ENCODE results near the gene PLEKHG2.
"Not testable (repeated sequence)": the region's sequence is repeated elsewhere in the genome, so short reads cannot be mapped to it uniquely, and the experiment has no call there.

Gene PLEKHG2

GRCh38 chr19:39449116-39449797 lies 36.8 kb downstream of the PLEKHG2 start:
- no peak for TF ChIP-seq ZNF274 (IDR thresholded peaks at IDR 0.05; ENCODE audit: low read depth, low read length)
- no peak overlapping the region for H3K4me3 ChIP-seq (ENCODE audit: low read length)

DNA sequence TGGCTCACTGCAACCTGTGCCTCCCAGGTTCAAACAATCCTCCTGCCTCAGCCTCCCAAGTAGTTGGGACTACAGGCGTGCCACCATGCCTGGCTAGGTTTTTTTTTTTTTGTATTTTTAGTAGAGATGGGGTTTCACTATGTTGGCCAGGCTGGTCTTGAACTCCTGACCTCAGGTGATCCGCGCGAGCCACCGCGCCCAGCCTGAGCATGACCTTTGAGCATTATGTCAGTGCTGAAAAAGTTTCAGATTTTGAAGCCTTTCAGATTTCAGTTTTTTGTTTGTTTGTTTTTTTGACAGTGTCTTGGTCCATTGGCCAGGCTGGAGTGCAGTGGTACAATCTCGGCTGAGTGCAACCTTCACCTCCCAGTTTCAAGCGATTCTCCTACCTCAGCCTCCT lies 38.8 kb downstream of the PLEKHG2 start:
- H3K4me3 ChIP-seq (ENCODE audit: low read length): not testable (repeated sequence)

DNA sequence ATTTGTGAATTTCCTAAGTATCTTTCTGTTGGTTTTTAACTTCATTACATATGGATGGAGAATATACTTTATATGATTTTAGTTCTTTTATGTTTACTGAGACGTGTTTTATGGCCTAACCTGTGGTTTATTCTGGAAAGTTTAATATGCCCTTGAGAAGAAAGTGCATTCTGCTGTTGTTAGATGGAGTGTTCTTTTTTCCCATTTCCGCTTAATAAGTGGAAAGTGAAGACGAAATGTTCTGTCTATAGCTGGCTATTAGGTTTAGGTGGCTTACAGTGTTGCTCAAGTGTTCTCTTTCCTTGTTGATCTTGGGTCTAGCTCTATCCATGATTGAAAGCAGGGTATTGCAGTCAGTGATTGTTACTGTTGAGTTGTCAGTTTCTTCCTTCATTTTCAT lies 50.9 kb downstream of the PLEKHG2 start:
- no peak for TF ChIP-seq ZNF274 (IDR thresholded peaks at IDR 0.05; ENCODE audit: low read depth, low read length)

DNA sequence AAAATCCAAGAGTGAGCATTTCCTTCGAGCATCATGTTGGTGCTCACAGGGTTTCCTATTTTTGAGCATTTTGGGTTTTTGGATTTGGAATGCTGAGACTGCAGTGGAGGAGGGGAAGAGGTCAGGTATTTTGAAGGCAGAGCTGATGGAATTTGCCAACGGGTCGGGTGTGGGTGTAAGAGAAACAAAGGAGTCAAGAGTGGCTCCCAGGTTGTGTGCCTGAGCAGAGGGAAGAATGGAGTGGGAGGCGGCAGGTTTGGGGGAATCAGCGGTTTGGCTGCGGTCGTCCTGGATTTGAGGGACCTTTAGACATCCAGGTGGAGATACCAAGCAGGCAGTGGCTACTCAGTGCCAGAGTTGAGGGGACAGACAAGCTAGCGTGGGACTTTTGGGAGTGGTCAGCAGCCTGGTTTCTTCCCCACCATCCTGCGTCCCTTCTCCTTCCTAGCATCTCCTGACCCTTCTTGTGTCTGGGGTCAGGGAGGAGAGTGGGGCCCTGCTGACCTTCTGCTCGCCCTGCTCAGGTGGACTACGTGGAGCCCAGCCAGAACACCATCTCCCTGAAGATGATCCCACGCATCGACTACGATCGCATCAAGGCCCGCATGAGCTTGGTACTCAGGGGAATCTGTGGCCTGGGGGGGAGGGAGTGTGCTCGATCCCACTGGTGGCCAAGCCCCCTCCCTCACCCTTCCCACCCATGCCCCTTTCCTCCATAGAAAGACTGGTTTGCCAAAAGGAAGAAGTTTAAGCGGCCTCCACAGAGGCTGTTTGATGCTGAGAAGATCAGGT lies 53.7 kb downstream of the PLEKHG2 start:
- H3K4me3 ChIP-seq (ENCODE audit: low read length): no peak overlapping the region
- TF ChIP-seq ZNF274 (IDR thresholded peaks at IDR 0.05; ENCODE audit: low read depth, low read length): no peak

More for the DNA sequence above, 50.9 kb downstream of the PLEKHG2 start:
- H3K4me3 ChIP-seq (ENCODE audit: low read length): no peak overlapping the region

DNA sequence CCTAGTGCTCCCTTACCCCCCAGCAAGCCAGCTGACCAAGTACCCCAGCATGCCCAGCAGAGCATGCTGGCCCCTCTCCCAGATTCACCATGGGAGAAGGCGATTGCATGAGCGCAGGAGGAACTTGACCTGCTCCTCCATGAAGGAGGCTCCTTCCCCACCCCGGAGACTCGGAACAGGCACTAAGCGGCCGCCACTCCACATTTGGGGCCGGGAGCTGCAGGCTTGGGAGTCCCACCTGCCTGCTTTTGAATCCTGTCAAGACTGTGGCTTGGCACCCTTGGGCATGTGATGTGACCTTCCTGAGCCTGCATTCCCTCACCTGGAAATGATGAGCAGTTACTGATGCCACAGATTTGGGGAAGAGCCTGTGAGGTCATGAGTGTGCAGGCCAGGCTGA lies 55.5 kb downstream of the PLEKHG2 start:
- H3K4me3 ChIP-seq (ENCODE audit: low read length): no peak overlapping the region
- no peak for TF ChIP-seq ZNF274 (IDR thresholded peaks at IDR 0.05; ENCODE audit: low read depth, low read length)

- no peak for TF ChIP-seq ZNF274 (IDR thresholded peaks at IDR 0.05; ENCODE audit: low read depth, low read length)
- H3K4me3 ChIP-seq (ENCODE audit: low read length): no peak overlapping the region
These were observed 56.6 kb downstream of the PLEKHG2 start for GRCh38 chr19:39469036-39469435.

GRCh38 chr19:39469567-39469966 lies 57.1 kb downstream of the PLEKHG2 start:
- TF ChIP-seq ZNF274 (IDR thresholded peaks at IDR 0.05; ENCODE audit: low read depth, low read length): no peak

GRCh38 chr19:39470724-39471339 lies 58.4 kb downstream of the PLEKHG2 start:
- no peak overlapping the region for H3K4me3 ChIP-seq (ENCODE audit: low read length)
- no peak for TF ChIP-seq ZNF274 (IDR thresholded peaks at IDR 0.05; ENCODE audit: low read depth, low read length)

More at GRCh38 chr19:39469567-39469966, 57.1 kb downstream of the PLEKHG2 start:
- H3K4me3 ChIP-seq (ENCODE audit: low read length): no peak overlapping the region

DNA sequence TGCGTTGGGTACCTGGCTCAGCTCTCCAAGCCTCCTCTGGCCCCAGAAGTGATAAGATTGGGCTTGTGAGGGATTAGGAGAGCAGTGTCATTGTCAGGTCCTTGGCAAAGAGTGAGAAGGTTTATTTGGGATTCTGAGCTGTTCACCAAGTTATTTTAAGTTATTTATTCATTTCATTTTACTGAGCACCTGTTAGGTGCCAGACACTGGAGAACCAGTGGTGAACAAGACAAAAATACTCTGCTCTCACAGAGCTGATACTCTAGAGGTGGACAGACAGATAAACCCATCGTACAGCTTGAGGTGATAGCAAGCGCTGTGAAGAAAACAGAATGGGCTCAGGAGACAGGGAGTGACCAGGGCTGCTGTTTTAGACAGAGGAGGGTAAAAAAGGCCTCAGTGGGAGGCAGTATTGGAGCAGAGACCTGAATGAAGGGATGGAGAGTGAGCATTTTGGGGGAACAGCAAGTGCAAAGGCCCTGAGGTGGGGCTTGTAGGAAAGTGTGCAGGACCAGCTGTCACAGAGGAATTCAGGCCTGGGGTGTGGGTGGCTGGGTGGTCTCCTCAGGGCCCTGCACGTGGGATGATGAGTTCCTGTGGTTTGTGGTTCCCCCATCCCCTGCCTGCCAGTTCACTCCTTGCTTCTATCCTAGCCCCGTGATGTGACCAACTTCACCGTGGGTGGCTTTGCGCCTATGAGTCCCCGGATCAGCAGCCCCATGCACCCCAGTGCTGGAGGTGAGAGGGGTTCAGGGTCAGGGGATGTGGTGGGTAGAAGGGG lies 59.5 kb downstream of the PLEKHG2 start:
- no peak overlapping the region for H3K4me3 ChIP-seq (ENCODE audit: low read length)
- no peak for TF ChIP-seq ZNF274 (IDR thresholded peaks at IDR 0.05; ENCODE audit: low read depth, low read length)

- no peak overlapping the region for H3K4me3 ChIP-seq (ENCODE audit: low read length)
- no peak for TF ChIP-seq ZNF274 (IDR thresholded peaks at IDR 0.05; ENCODE audit: low read depth, low read length)
These were observed 60.4 kb downstream of the PLEKHG2 start for GRCh38 chr19:39472746-39473442.

DNA sequence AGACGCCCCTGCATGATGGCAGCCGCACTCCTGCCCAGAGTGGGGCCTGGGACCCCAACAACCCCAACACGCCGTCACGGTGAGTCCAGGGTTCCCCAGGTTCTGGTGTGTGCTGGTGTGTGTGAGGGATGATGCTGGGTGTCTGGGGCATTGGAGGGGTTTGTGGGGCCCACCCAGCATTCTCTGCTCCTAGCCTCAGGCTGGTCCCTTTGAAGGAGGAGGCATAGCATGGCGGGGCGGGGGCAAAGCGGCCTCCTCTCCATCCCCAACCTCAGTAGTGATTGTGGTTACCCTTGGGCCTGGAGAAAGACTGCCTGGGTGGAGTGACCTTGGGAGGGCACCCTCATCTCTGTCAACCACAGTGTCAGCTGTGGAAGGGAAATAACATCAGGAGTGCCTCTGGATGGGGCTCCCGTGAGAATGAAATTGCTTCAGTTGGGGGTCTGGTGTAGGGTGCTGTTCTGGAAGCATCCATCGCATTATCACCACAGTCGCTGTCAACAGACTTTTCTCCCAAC lies 61.0 kb downstream of the PLEKHG2 start:
- H3K4me3 ChIP-seq (ENCODE audit: low read length): no peak overlapping the region
- TF ChIP-seq ZNF274 (IDR thresholded peaks at IDR 0.05; ENCODE audit: low read depth, low read length): no peak

- no peak overlapping the region for H3K4me3 ChIP-seq (ENCODE audit: low read length)
- no peak for TF ChIP-seq ZNF274 (IDR thresholded peaks at IDR 0.05; ENCODE audit: low read depth, low read length)
These were observed 61.7 kb downstream of the PLEKHG2 start for GRCh38 chr19:39474139-39474620.

- H3K4me3 ChIP-seq (ENCODE audit: low read length): no peak overlapping the region
- no peak for TF ChIP-seq ZNF274 (IDR thresholded peaks at IDR 0.05; ENCODE audit: low read depth, low read length)
These were observed 63.3 kb downstream of the PLEKHG2 start for GRCh38 chr19:39475748-39476147.
